Type B pancreatic cell (in vitro differentiated cells): ENCODE measurements around the gene RPL5. TPM values are rescaled to one million over a fixed set of nuclear protein-coding genes. Genes with fewer than 3 reads are reported as not detected.

Experiments used
- DNase-seq: peaks from one replicate; pipeline ENCODE4 v3.0.0; 2021; ENCODE audit warnings: mixed read lengths; ENCODE audit not compliant: unreplicated experiment; ENCODE audit errors: extremely low spot score
- H3K27ac Mint-ChIP-seq: 2 replicates; pipeline ENCODE4 v1.8.0; 2021; ENCODE audit warnings: mild to moderate bottlenecking, mixed read lengths
- H3K27me3 Mint-ChIP-seq: 2 replicates; pipeline ENCODE4 v1.8.0; 2021; ENCODE audit warnings: mixed read lengths
- H3K36me3 Mint-ChIP-seq: 2 replicates; pipeline ENCODE4 v1.8.0; 2021; ENCODE audit warnings: mixed read lengths
- H3K4me1 Mint-ChIP-seq: one replicate; pipeline ENCODE4 v1.8.0; 2021; ENCODE audit warnings: mixed read lengths; ENCODE audit not compliant: unreplicated experiment
- H3K4me3 Mint-ChIP-seq: 2 replicates; pipeline ENCODE4 v1.8.0; 2021; ENCODE audit warnings: mild to moderate bottlenecking, mixed read lengths
- H3K9me3 Mint-ChIP-seq: 2 replicates; pipeline ENCODE4 v1.8.0; 2021; ENCODE audit warnings: mixed read lengths
- CTCF ChIP-seq: fragments of 200-600 bp; sonication (generic); conservative IDR thresholded peaks from 2 replicates; pipeline ENCODE4 v1.5.0; 2021; ENCODE audit warnings: antibody characterized with exemption, mild to moderate bottlenecking
- total RNA-seq: library from RNA; stranded (reverse); gene quantifications from 2 replicates; pipeline ENCODE4 v1.2.1, GENCODE V29; 2021; ENCODE audit warnings: low replicate concordance

Gene RPL5
- total RNA-seq, 1 donor from 2014 or later = 1,496 TPM

- H3K36me3 Mint-ChIP-seq = no peaks in the 10 kb centered on the region
- no peak overlapping the region for H3K27ac Mint-ChIP-seq
- no peak overlapping the region for H3K4me3 Mint-ChIP-seq
- H3K9me3 Mint-ChIP-seq = no peaks in the 10 kb centered on the region
- DNase-seq = no peak
- H3K27me3 Mint-ChIP-seq = no peaks in the 10 kb centered on the region
- no peak for TF ChIP-seq CTCF
- H3K4me1 Mint-ChIP-seq = no peaks in the 10 kb centered on the region
Observed at GRCh38 chr1:92820024-92820423, 11.8 kb upstream of the RPL5 start.

- Mint-ChIP-seq H3K4me1 (no peaks in the 10 kb centered on the region), H3K27me3 (no peaks in the 10 kb centered on the region), H3K9me3 (no peaks in the 10 kb centered on the region), H3K27ac (no peak overlapping the region), H3K36me3 (no peaks in the 10 kb centered on the region), H3K4me3 (no peak overlapping the region)
- no peak for TF ChIP-seq CTCF
- DNase-seq = no peak
Observed at GRCh38 chr1:92820551-92820950, 11.3 kb upstream of the RPL5 start.

GRCh38 chr1:92822879-92823278 is 9.0 kb upstream of the RPL5 start:
- H3K9me3 Mint-ChIP-seq = no peaks in the 10 kb centered on the region

GRCh38 chr1:92826792-92827191 is 5.0 kb upstream of the RPL5 start:
- H3K27ac Mint-ChIP-seq = no peak overlapping the region
- TF ChIP-seq CTCF = no peak
- H3K36me3 Mint-ChIP-seq = no peaks in the 10 kb centered on the region
- H3K4me1 Mint-ChIP-seq = no peaks in the 10 kb centered on the region
- H3K4me3 Mint-ChIP-seq = no peak overlapping the region
- H3K9me3 Mint-ChIP-seq = no peaks in the 10 kb centered on the region
- no peak for DNase-seq
- H3K27me3 Mint-ChIP-seq = no peaks in the 10 kb centered on the region

More at GRCh38 chr1:92822879-92823278, 9.0 kb upstream of the RPL5 start:
- Mint-ChIP-seq H3K27me3 (no peaks in the 10 kb centered on the region), H3K27ac (peak overlapping the region; percentile 34), H3K4me1 (no peaks in the 10 kb centered on the region), H3K4me3 (no peak overlapping the region), H3K36me3 (no peaks in the 10 kb centered on the region)
- no peak for DNase-seq
- no peak for TF ChIP-seq CTCF

GRCh38 chr1:92831368-92831761 is 475 bp upstream of the RPL5 start:
- no peak for DNase-seq
- H3K9me3 Mint-ChIP-seq = no peaks in the 10 kb centered on the region
- TF ChIP-seq CTCF = no peak
- H3K4me3 Mint-ChIP-seq = peak overlapping the region; percentile 97
- no peaks in the 10 kb centered on the region for H3K27me3 Mint-ChIP-seq
- peak overlapping the region; percentile 99 for H3K27ac Mint-ChIP-seq
- peaks cover 21% of the 10 kb centered on the region for H3K4me1 Mint-ChIP-seq
- peaks cover 40% of the 10 kb centered on the region for H3K36me3 Mint-ChIP-seq

- no peaks in the 10 kb centered on the region for H3K27me3 Mint-ChIP-seq
- H3K27ac Mint-ChIP-seq = peak overlapping the region; percentile 99
- peaks cover 27% of the 10 kb centered on the region for H3K4me1 Mint-ChIP-seq
- no peak for TF ChIP-seq CTCF
- no peaks in the 10 kb centered on the region for H3K9me3 Mint-ChIP-seq
- peak overlapping the region; percentile 97 for H3K4me3 Mint-ChIP-seq
- H3K36me3 Mint-ChIP-seq = peaks cover 52% of the 10 kb centered on the region
- no peak for DNase-seq
Observed at GRCh38 chr1:92832537-92833114, 786 bp downstream of the RPL5 start.
